Measurements from ENCODE around the gene JPH2.

- TF ChIP-seq CTCF (IDR thresholded peaks at IDR 0.05) (no peak), ZFX (IDR thresholded peaks at IDR 0.05; ENCODE audit: borderline replicate concordance) (no peak)
Measured at GRCh38 chr20:44135012-44135412, 52.0 kb downstream of the JPH2 start.

Measured in 22Rv1 (cell line).